Cerebellar cortex (tissue), 1 donor: ENCODE measurements around the gene ABCC4.

ENCODE experiments used
- DNase-seq: peaks from one replicate; pipeline ENCODE4 v3.0.0-alpha.2; 2015; ENCODE audit warnings: low spot score

Gene ABCC4

GRCh38 chr13:94994506-94994905 lies 306.7 kb downstream of the ABCC4 start:
- DNase-seq, result no peak

GRCh38 chr13:94993616-94994015 lies 307.6 kb downstream of the ABCC4 start:
- DNase-seq, result no peak

GRCh38 chr13:94992036-94992960 lies 309.0 kb downstream of the ABCC4 start:
- no peak for DNase-seq

GRCh38 chr13:94988654-94989053 lies 312.6 kb downstream of the ABCC4 start:
- peak; percentile 25 for DNase-seq

- DNase-seq, result no peak
Measured at GRCh38 chr13:94987869-94988268, 313.4 kb downstream of the ABCC4 start.

GRCh38 chr13:94987081-94987480 lies 314.2 kb downstream of the ABCC4 start:
- no peak for DNase-seq

GRCh38 chr13:94984958-94985357 lies 316.3 kb downstream of the ABCC4 start:
- DNase-seq, result no peak

- DNase-seq, result no peak
Measured at GRCh38 chr13:94978516-94978915, 322.7 kb downstream of the ABCC4 start.

- no peak for DNase-seq
Measured at GRCh38 chr13:94974015-94974951, 327.0 kb downstream of the ABCC4 start.

- no peak for DNase-seq
Measured at GRCh38 chr13:94972262-94972661, 329.0 kb downstream of the ABCC4 start.
